Measurements from ENCODE around the gene BEST4.
"Not testable (repeated sequence)": the region's sequence is repeated elsewhere in the genome, so short reads cannot be mapped to it uniquely, and the experiment has no call there.

BEST4 gene

GRCh38 chr1:44819196-44819607 is 31.2 kb upstream of the BEST4 start:
- no peak for DNase-seq

DNA sequence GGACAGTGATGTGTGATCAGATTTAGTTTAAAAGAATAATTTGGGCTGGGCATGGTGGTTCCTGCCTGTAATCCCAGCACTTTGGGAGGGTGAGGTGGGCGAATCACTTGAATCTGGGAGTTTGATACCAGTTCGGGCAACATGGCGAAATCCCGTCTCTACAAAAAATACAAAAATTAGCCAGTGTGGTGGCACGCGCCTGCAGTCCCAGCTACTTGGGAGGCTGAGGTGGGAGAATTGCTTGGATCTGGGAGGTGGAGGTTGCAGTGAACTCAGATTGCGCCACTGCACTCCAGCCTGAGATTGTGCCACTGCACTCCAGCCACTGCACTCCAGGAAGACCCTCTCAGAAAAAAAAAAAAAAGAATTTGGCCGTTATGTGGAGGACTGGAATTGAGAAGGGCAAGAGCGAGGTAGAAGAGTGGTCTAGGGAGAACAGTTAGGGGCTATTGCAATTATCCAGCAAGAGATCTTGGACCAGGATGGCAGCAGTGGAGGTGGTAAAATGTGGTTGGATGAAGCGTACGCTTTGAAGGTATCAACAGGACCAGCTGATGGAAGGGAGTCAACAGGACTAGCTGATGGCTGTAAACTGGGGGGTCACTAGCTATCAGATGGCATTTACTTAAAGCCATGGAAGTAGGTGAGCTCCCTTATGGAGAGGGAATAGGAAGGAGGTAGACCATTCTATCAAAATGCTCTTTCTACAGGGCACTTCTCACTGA is 30.0 kb upstream of the BEST4 start:
- DNase-seq = no peak

DNA sequence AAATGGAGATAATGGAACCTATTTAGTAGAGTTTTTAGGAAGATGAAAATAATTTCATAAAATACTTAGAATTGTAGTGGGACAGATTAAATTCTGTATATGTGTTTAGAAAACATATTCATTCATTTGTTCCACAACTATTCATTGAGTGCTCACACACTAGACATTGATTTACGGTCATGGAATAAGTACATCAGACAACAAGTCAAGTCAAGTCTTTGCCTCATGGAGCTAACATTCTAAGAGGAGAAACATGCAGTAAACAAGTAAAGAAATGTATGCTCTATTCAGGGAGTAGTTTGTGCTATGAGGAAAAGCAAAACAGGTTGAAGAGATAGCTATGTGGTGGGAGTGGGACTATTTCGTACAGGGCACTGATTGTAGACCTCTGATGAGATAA is 29.3 kb upstream of the BEST4 start:
- DNase-seq = no peak

DNA sequence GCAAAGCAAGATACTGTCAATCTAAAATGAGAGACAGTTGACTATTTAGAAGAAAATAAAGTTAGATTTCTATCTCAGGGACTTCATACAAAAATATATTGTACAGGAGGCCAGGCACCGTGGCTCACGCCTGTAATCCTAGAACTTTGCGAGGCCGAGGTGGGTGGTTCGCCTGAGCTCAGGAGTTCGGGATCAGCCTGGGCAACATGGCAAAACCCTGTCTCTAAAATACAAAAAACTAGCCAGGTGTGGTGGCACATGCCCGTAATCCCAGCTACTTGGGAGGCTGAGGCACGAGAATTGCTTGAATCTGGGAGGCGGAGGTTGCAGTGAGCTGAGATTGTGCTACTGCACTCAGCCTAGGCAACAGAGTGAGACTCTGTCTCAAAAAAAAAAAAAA is 28.0 kb upstream of the BEST4 start:
- not testable (repeated sequence) for DNase-seq

- no peak for DNase-seq
These were observed 25.0 kb upstream of the BEST4 start for GRCh38 chr1:44812822-44813543.

- DNase-seq = no peak
These were observed 23.3 kb upstream of the BEST4 start for GRCh38 chr1:44811234-44811633.

- DNase-seq = not testable (repeated sequence)
These were observed 22.8 kb upstream of the BEST4 start for GRCh38 chr1:44810762-44811105.

GRCh38 chr1:44810101-44810761 is 22.3 kb upstream of the BEST4 start:
- no peak for DNase-seq

DNA sequence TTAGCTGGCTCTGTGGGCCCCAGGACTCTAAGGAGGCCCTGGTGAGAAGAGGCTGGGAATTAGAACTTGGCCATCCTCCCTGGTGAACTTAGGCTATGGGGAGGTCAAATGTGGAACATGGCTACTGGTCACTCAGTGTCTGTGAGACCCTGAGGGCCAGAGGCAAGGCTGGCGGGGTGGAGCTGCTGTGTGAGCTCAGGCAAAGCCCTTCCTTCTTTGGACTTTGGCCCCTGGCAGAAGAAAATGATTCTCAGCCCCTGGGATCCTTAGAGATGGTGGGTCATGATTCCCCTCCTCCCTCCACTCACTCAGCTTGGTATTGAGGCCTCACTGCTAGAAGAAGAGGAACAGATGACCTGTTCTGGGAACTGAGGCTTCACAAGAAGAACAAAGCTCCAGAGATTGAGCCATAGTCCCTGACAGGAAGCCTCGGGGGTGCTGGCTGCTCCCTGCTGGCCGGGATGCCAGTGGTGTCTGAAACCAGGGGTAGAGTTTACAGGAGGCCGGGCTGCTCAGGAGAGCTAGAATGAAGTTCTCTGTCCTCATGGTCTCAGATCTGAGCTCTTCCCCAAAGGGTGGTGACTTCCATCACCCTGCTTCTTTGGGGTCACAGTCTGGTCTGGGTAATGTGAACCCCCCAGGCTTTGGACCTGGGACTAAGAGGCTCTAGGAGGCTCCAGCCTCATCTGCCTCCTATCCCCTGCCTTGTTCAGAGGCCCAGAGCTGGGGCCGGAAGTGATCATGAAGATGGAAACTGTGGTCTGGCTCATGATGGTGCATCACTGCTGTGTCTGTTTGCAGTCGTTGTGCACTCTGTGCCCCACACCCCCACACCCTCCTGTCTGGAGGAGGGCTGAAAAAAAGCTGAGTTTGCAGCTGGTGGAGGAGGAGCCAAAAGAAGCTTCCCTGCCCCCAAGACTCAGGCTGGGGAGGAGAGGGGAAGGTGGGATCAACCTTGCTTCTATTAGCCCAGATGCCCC is 21.3 kb upstream of the BEST4 start:
- DNase-seq = no peak

- peak; percentile 80 for DNase-seq
These were observed 20.3 kb upstream of the BEST4 start, which contains the start of gene BTBD19 for GRCh38 chr1:44808063-44808937. TSS of gene BTBD19 (plus strand) at chr1:44808523. CDS start at chr1:44808821, 298 bp downstream.

GRCh38 chr1:44807364-44808062 is 19.5 kb upstream of the BEST4 start:
- DNase-seq = peak; percentile 96

DNA sequence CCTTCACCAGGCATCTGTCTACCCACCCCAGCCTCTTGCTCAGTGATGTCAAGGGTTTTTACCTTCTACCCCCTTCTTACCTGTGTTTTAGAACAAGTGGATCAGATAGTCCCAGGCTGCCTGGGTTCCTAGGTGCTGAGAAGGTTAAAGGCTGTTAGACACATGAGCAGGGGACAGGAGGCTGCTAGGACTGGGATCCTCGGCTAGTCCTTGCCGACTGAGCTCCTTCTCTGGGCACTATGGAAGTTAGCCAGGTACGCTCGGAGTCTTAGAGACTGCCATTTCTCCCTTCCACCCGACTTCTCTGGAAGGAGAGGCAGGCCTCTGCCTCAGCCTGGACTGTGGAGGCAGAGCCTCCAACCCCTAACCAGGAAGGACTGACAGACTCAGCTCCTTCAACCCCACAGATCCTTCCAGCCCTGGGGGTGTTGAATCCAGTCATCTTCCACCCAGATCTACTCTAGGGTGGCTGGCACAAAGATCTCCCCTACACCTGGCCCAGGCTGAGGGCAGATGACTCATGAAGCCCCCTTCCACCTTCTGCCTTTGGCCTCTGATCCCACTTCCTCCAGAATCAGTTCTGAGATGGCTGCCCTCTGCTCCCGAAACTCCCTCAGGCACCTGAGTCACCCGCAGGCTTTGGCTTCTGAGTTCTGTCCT is 18.9 kb upstream of the BEST4 start, which contains the start of gene DYNLT4:
TSS of gene DYNLT4 (minus strand) at position 648 of the 660 bp plus-strand sequence. CDS start 683 bp downstream, outside the sequence.
- no peak for DNase-seq

GRCh38 chr1:44806025-44806703 is 18.2 kb upstream of the BEST4 start:
- DNase-seq = no peak

GRCh38 chr1:44805311-44806024 is 17.5 kb upstream of the BEST4 start:
- no peak for DNase-seq

GRCh38 chr1:44803312-44804095 is 15.5 kb upstream of the BEST4 start:
- no peak for DNase-seq

- DNase-seq = no peak
These were observed 15.0 kb upstream of the BEST4 start for GRCh38 chr1:44803062-44803311.

DNA sequence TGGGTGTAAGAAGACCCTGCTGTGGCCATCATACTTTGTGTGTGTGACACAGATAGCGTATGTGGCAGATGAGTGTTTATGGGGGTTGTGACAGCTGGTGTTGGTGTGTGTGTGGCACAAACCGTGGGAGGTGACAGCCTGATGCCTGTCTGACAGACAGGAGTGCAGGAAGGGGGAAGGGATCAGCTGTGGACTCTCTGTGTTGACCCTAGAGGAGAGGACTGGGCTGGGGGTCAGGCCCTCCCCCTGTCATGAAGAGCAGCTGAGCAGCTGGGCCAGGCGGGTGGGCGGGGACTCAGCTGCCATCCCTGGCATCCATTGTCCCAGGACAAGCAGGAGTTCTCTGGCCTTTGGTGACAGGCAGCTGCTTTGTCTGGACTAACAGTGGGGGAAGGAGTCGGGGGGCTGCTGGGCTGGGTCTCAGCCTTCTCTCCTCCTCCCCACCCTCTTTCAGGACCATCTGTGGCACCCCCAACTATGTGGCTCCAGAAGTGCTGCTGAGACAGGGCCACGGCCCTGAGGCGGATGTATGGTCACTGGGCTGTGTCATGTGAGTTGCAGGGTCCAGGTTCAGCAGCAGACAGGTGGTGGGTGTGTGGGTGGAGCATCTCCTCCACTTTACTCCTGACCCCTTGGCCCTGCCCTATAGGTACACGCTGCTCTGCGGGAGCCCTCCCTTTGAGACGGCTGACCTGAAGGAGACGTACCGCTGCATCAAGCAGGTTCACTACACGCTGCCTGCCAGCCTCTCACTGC is 14.5 kb upstream of the BEST4 start:
- no peak for DNase-seq
